HPDE6-E6E7 (cell line): ENCODE measurements around the gene AGA.

Experiments used
- DNase-seq: peaks from one replicate; pipeline ENCODE4 v3.0.0; 2011; ENCODE audit warnings: missing footprints; ENCODE audit errors: extremely low spot score

AGA gene

GRCh38 chr4:177386278-177386815, 55.9 kb downstream of the AGA start:
- no peak for DNase-seq

- DNase-seq, result no peak
These were observed 56.5 kb downstream of the AGA start for GRCh38 chr4:177385576-177386277.

- no peak for DNase-seq
These were observed 57.3 kb downstream of the AGA start for GRCh38 chr4:177384856-177385397.

- no peak for DNase-seq
These were observed 60.4 kb downstream of the AGA start for GRCh38 chr4:177381762-177382310.
